Thoracic aorta (tissue), 2 donors: ENCODE results near the gene SIGLEC14. TPM values are rescaled to one million over a fixed set of nuclear protein-coding genes. Genes with fewer than 3 reads are reported as not detected.

ENCODE experiments used
- ATAC-seq: fragments of 150-250 bp; one replicate; pipeline ENCODE4 v1.8.0; 2017; ENCODE audit warnings: low read depth; ENCODE audit not compliant: insufficient number of reproducible peaks, low FRiP score
- DNase-seq: peaks from one replicate; pipeline ENCODE4 v3.0.0-alpha.2; 2020; ENCODE audit warnings: low spot score
- H3K27ac ChIP-seq, 2 donors: fragments of 200-600 bp; sonication (generic); 1 replicate in 1 of 2; 2 replicates in 1 of 2; pipeline ENCODE4 v1.5.1; 2016; ENCODE audit warnings: mild to moderate bottlenecking in 2 of 2, moderate library complexity in 2 of 2
- H3K27me3 ChIP-seq: fragments of 200-600 bp; sonication (generic); replicated peaks from 2 replicates; pipeline ENCODE4 v1.6.0; 2016; ENCODE audit warnings: mild to moderate bottlenecking; ENCODE audit not compliant: insufficient read depth
- H3K36me3 ChIP-seq: fragments of 200-600 bp; sonication (generic); one replicate; pipeline ENCODE4 v1.5.1; 2016
- H3K4me1 ChIP-seq, 2 donors: fragments of 200-600 bp; sonication (generic); 1 replicate in 1 of 2; 2 replicates in 1 of 2; pipeline versions ENCODE4 v1.5.1 to v1.6.0; 2016; ENCODE audit warnings: low read depth in 2 of 2, mild to moderate bottlenecking in 1 of 2; ENCODE audit not compliant: control insufficient read depth in 1 of 2
- H3K4me3 ChIP-seq: fragments of 200-600 bp; sonication (generic); 2 replicates; pipeline ENCODE4 v1.5.1; 2016; ENCODE audit warnings: mild to moderate bottlenecking
- H3K9me3 ChIP-seq: fragments of 200-600 bp; sonication (generic); 2 replicates; pipeline ENCODE4 v1.5.1; 2016
- CTCF ChIP-seq: fragments of 200-600 bp; sonication (generic); IDR thresholded peaks from one replicate; pipeline ENCODE4 v1.5.1; 2019; ENCODE audit warnings: antibody characterized with exemption
- total RNA-seq, 2 donors: library from RNA; depleted of rRNA; stranded (reverse); fragments of >200 nt; gene quantifications; one replicate each; pipeline versions ENCODE4 v1.1.0 to v1.2.3, GENCODE V29; 2016

The SIGLEC14 gene
- total RNA-seq, 2 donors from 2014 or later = 4.6 to 12.6 TPM

- no peaks in the 10 kb centered on the region for H3K36me3 ChIP-seq
- no peak for DNase-seq
- no peaks in the 10 kb centered on the region for H3K27me3 ChIP-seq
- H3K4me1 ChIP-seq = no peaks in the 10 kb centered on the region
- no peak overlapping the region for H3K4me3 ChIP-seq
- no peak overlapping the region for H3K27ac ChIP-seq
- no peak for ATAC-seq
- no peak for TF ChIP-seq CTCF
- no peaks in the 10 kb centered on the region for H3K9me3 ChIP-seq
Observed at GRCh38 chr19:51614789-51615188, 31.8 kb downstream of the SIGLEC14 start.

- H3K4me1 ChIP-seq = no peaks in the 10 kb centered on the region
- TF ChIP-seq CTCF = no peak
- no peak overlapping the region for H3K27ac ChIP-seq
- H3K9me3 ChIP-seq = no peaks in the 10 kb centered on the region
- no peak for DNase-seq
- H3K27me3 ChIP-seq = no peaks in the 10 kb centered on the region
- H3K36me3 ChIP-seq = no peaks in the 10 kb centered on the region
- ATAC-seq = no peak
- no peak overlapping the region for H3K4me3 ChIP-seq
Observed at GRCh38 chr19:51610576-51610975, 36.0 kb downstream of the SIGLEC14 start.

- no peak for DNase-seq
- ATAC-seq = no peak
- no peak for TF ChIP-seq CTCF
- no peaks in the 10 kb centered on the region for H3K9me3 ChIP-seq
- H3K27me3 ChIP-seq = no peaks in the 10 kb centered on the region
- no peak overlapping the region for H3K27ac ChIP-seq
- H3K4me3 ChIP-seq = no peak overlapping the region
- no peaks in the 10 kb centered on the region for H3K4me1 ChIP-seq
- H3K36me3 ChIP-seq = no peaks in the 10 kb centered on the region
Observed at GRCh38 chr19:51607920-51608562, 38.6 kb downstream of the SIGLEC14 start.

GRCh38 chr19:51607077-51607476 lies 39.5 kb downstream of the SIGLEC14 start:
- no peaks in the 10 kb centered on the region for H3K36me3 ChIP-seq
- H3K4me3 ChIP-seq = no peak overlapping the region
- ATAC-seq = no peak
- H3K9me3 ChIP-seq = no peaks in the 10 kb centered on the region
- no peaks in the 10 kb centered on the region for H3K4me1 ChIP-seq
- no peaks in the 10 kb centered on the region for H3K27me3 ChIP-seq
- no peak overlapping the region for H3K27ac ChIP-seq
- no peak for DNase-seq
- no peak for TF ChIP-seq CTCF

GRCh38 chr19:51602189-51602854 lies 44.3 kb downstream of the SIGLEC14 start:
- ATAC-seq (no peak), DNase-seq (no peak)
- Histone ChIP-seq H3K36me3 (no peaks in the 10 kb centered on the region), H3K4me3 (no peak overlapping the region), H3K9me3 (no peaks in the 10 kb centered on the region), H3K4me1 (no peaks in the 10 kb centered on the region), H3K27ac (no peak overlapping the region), H3K27me3 (peaks cover 8% of the 10 kb centered on the region)
- no peak for TF ChIP-seq CTCF
